HG03196 (cell line): Measurements from ENCODE around the gene FUT4.
"Not testable (repeated sequence)": the region's sequence is repeated elsewhere in the genome, so short reads cannot be mapped to it uniquely, and the experiment has no call there.

Source experiments
- ATAC-seq: cut with Tn5 transposase; IDR thresholded peaks from one replicate; pipeline ENCODE4 v1.9.1; 2021; ENCODE audit not compliant: unreplicated experiment

Gene FUT4

GRCh38 chr11:94532211-94532610, 11.5 kb upstream of the FUT4 start:
- ATAC-seq: no peak

- no peak for ATAC-seq
Measured at GRCh38 chr11:94533206-94533605, 10.5 kb upstream of the FUT4 start.

GRCh38 chr11:94533696-94534630, 9.8 kb upstream of the FUT4 start:
- ATAC-seq: no peak

- no peak for ATAC-seq
Measured at GRCh38 chr11:94536386-94536785, 7.3 kb upstream of the FUT4 start.

GRCh38 chr11:94537031-94537600, 6.6 kb upstream of the FUT4 start:
- ATAC-seq: no peak

- ATAC-seq: no peak
Measured at GRCh38 chr11:94539420-94539819, 4.3 kb upstream of the FUT4 start.

GRCh38 chr11:94544646-94545263, 1.0 kb downstream of the FUT4 start:
- no peak for ATAC-seq

GRCh38 chr11:94545264-94546161, 1.8 kb downstream of the FUT4 start:
- ATAC-seq: no peak

GRCh38 chr11:94546162-94546470, 2.4 kb downstream of the FUT4 start:
- no peak for ATAC-seq

GRCh38 chr11:94546886-94547285, 3.2 kb downstream of the FUT4 start:
- no peak for ATAC-seq

GRCh38 chr11:94549146-94549545, 5.4 kb downstream of the FUT4 start:
- no peak for ATAC-seq

- ATAC-seq: no peak
Measured at GRCh38 chr11:94550513-94550912, 6.8 kb downstream of the FUT4 start.

GRCh38 chr11:94553938-94554337, 10.2 kb downstream of the FUT4 start:
- ATAC-seq: no peak

GRCh38 chr11:94555752-94556329, 12.1 kb downstream of the FUT4 start:
- ATAC-seq: not testable (repeated sequence)

GRCh38 chr11:94557421-94557820, 13.7 kb downstream of the FUT4 start:
- ATAC-seq: no peak

GRCh38 chr11:94557992-94558391, 14.3 kb downstream of the FUT4 start:
- no peak for ATAC-seq

GRCh38 chr11:94558468-94558867, 14.7 kb downstream of the FUT4 start:
- peak; percentile 36 for ATAC-seq

GRCh38 chr11:94558932-94559331, 15.2 kb downstream of the FUT4 start:
- ATAC-seq: no peak

- ATAC-seq: no peak
Measured at GRCh38 chr11:94559361-94559760, 15.6 kb downstream of the FUT4 start.

GRCh38 chr11:94560834-94561233, 17.1 kb downstream of the FUT4 start:
- ATAC-seq: no peak
